ENCODE data around the gene JARID2. TPM values are rescaled to one million over a fixed set of nuclear protein-coding genes. Genes with fewer than 3 reads are reported as not detected.

The JARID2 gene
- total and polyA plus RNA-seq, 2 of the 13 experiments (the other 11 are each of a cell fraction or from before 2014, with no cell fraction given) = 7.5 to 10.3 TPM

- TF ChIP-seq PATZ1 (CRISPR knock-in tag; IDR thresholded peaks at IDR 0.05) = 0 out of 2 replicates have a peak, but pooled peaks have one; percentile 18
- TF ChIP-seq ZNF670 (CRISPR knock-in tag; IDR thresholded peaks at IDR 0.05; ENCODE audit: borderline replicate concordance) = 0 out of 2 replicates have a peak, but pooled peaks have one; percentile 25
- peak; percentile 33; the same call in 1 of the 2 replicates for TF ChIP-seq RXRB (CRISPR knock-in tag; IDR thresholded peaks at IDR 0.05; ENCODE audit: borderline replicate concordance)
- peak; percentile 86 for TF ChIP-seq SALL1 (CRISPR knock-in tag; IDR thresholded peaks at IDR 0.05)
- TF ChIP-seq POGZ (CRISPR knock-in tag; IDR thresholded peaks at IDR 0.05) = peak; percentile 77
- TF ChIP-seq ZMYM2 (CRISPR knock-in tag; IDR thresholded peaks at IDR 0.05) = peak; percentile 87
- TF ChIP-seq NR2C2 (CRISPR knock-in tag; IDR thresholded peaks at IDR 0.05; ENCODE audit: borderline replicate concordance) = peak; percentile 74
- TF ChIP-seq TFDP2 (CRISPR knock-in tag; IDR thresholded peaks at IDR 0.05) = 0 out of 2 replicates have a peak, but pooled peaks have one; percentile 40
- TF ChIP-seq ZSCAN5A (CRISPR knock-in tag; IDR thresholded peaks at IDR 0.05; ENCODE audit: borderline replicate concordance) = no peak
- TF ChIP-seq NR2F6 (IDR thresholded peaks at IDR 0.05) = peak; percentile 77
- TF ChIP-seq NR2F6 (CRISPR knock-in tag; IDR thresholded peaks at IDR 0.05) = peak; percentile 64
- TF ChIP-seq ZNF770 (CRISPR knock-in tag; IDR thresholded peaks at IDR 0.05) = peak; percentile 96
- TF ChIP-seq GATAD2A (CRISPR knock-in tag; IDR thresholded peaks at IDR 0.05) = peak; percentile 39; the same call in 1 of the 2 replicates
- peak; percentile 65; the same call in 1 of the 2 replicates for TF ChIP-seq SOX13 (IDR thresholded peaks at IDR 0.05)
- TF ChIP-seq SOX13 (CRISPR knock-in tag; conservative IDR thresholded peaks at IDR 0.05 in 1 of 2, IDR thresholded peaks at IDR 0.05 in 1 of 2) = peak in 1 of 2 experiments; percentile 89; a peak in 2 of 4 replicates
- peak; percentile 73 for TF ChIP-seq ARID5B (CRISPR knock-in tag; IDR thresholded peaks at IDR 0.05)
Measured at GRCh38 chr6:15324427-15324985, 78.6 kb downstream of the JARID2 start (continued).

Measured in HepG2 (cell line).